Activated CD8-positive, alpha-beta T cell treated with anti-CD3 and anti-CD28 coated beads, Interleukin-2, amount 10 ng/mL, durations not matched to agents 7 days and 5 days (primary cell): ENCODE measurements around the gene ADTRP. TPM values are rescaled to one million over a fixed set of nuclear protein-coding genes. Genes with fewer than 3 reads are reported as not detected.

ENCODE experiments used
- ATAC-seq: fragments of 150-1000 bp; cut with Tn5 transposase; one replicate; pipeline ENCODE4 v1.10.0; 2021; ENCODE audit warnings: moderate library complexity
- CTCF ChIA-PET: fragments of 350-600 bp; sonication (Branson Sonifier 250); formaldehyde crosslinking; loops from one replicate; lab custom pipeline; 2021; ENCODE audit warnings: antibody characterized with exemption; lab: Charles Lee
- POLR2A ChIA-PET: fragments of 350-600 bp; sonication (Branson Sonifier 250); formaldehyde crosslinking; loops from one replicate; lab custom pipeline; 2021; ENCODE audit warnings: antibody characterized with exemption; lab: Charles Lee
- DNase-seq: peaks from one replicate; pipeline ENCODE4 v3.0.0-alpha.2; 2020
- H3K27ac Mint-ChIP-seq: one replicate; pipeline ENCODE4 v1.8.0; 2021; ENCODE audit warnings: mild to moderate bottlenecking, mixed read lengths
- H3K27me3 Mint-ChIP-seq: one replicate; pipeline ENCODE4 v1.8.0; 2021; ENCODE audit warnings: low read depth, mixed read lengths
- H3K36me3 Mint-ChIP-seq: one replicate; pipeline ENCODE4 v1.8.0; 2021; ENCODE audit warnings: low read depth, mixed read lengths
- H3K4me1 Mint-ChIP-seq: one replicate; pipeline ENCODE4 v1.8.0; 2021; ENCODE audit warnings: low read depth, mixed read lengths
- H3K4me3 Mint-ChIP-seq: one replicate; pipeline ENCODE4 v1.8.0; 2021; ENCODE audit warnings: mild to moderate bottlenecking, mixed read lengths
- H3K9me3 Mint-ChIP-seq: one replicate; pipeline ENCODE4 v1.8.0; 2022; ENCODE audit warnings: mixed read lengths; ENCODE audit not compliant: insufficient read depth
- total RNA-seq, 2 experiments: library from RNA; stranded (reverse); gene quantifications; one replicate each; pipeline ENCODE4 v1.2.3, GENCODE V29; 2021

ADTRP gene
- total RNA-seq, 2 experiments from 2014 or later: 0.63 to 0.68 TPM

- Mint-ChIP-seq H3K4me3 (no peak overlapping the region), H3K36me3 (no peaks in the 10 kb centered on the region), H3K4me1 (no peaks in the 10 kb centered on the region), H3K9me3 (no peaks in the 10 kb centered on the region), H3K27ac (no peak overlapping the region), H3K27me3 (no peaks in the 10 kb centered on the region)
- ATAC-seq (no peak), DNase-seq (no peak)
- CTCF ChIA-PET: no interaction called here
- POLR2A ChIA-PET: no interaction called here
Observed at GRCh38 chr6:11770546-11771466, 7.8 kb downstream of the ADTRP start.

DNA sequence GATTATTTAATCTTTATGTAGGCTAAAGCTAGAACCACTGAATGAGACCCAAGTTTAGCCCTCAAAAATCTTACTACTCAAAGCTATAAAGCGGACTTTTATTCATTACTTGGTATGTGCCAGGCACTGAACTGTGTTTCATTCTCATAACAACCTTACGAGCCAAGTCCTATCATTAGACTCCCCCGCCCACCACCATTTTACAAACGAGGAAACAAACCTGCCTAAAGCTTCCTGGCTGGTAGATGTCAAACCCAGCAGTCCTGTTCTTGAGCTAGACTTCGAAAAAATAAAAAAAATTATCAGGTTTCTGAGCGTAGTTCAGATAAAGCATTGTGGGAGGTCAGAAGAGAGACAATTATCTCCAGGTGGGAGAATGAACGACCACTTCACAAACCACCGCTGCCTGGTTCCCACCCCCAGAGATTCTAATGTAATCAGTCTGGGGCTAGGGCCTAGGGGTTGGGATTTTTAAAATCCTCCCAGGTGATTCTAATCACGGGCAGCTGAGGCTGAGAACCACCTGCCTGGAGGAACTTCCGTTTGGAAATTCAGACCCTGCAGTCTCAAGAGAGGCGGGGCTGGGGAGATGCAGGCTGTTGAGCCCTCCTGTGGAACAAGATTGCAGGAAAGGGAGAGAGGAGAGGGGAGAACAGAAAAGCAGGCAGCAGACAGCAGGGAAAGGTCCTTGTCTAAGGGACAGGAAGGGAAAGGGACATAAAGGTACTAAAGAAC, 8.6 kb downstream of the ADTRP start:
- Mint-ChIP-seq H3K9me3 (no peaks in the 10 kb centered on the region), H3K36me3 (no peaks in the 10 kb centered on the region), H3K27ac (no peak overlapping the region), H3K27me3 (no peaks in the 10 kb centered on the region), H3K4me3 (no peak overlapping the region), H3K4me1 (no peaks in the 10 kb centered on the region)
- ChIA-PET POLR2A (no interaction called here), CTCF (no interaction called here)
- DNase-seq (no peak), ATAC-seq (no peak)

DNA sequence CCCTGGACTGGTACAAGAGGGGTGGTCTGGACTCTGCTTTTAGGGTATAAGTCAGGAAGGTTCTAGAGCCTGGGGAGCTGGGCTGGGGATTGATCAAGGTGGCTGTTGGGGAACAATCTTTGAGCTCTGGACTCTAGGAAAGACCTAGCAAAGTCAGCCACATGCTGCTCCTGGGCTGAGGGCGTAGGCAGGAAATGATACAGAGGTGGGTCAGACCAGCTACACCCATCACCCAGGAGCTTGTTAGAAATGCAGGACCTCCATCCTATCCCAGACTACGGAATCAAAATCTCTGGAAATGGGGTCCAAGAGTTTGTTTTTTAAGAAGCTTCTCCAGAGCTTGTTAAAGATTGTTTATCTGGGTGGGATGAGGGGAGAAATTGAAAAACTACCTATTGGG, 9.4 kb downstream of the ADTRP start:
- ChIA-PET POLR2A (no interaction called here), CTCF (no interaction called here)
- Mint-ChIP-seq H3K9me3 (no peaks in the 10 kb centered on the region), H3K4me1 (no peaks in the 10 kb centered on the region), H3K27ac (no peak overlapping the region), H3K4me3 (no peak overlapping the region), H3K27me3 (no peaks in the 10 kb centered on the region), H3K36me3 (no peaks in the 10 kb centered on the region)
- no peak for ATAC-seq
- no peak for DNase-seq

- DNase-seq (no peak), ATAC-seq (no peak)
- ChIA-PET CTCF (interaction anchor here (1.4 kb wide), 1 partner anchor 20 kb away, joined by 3 read pairs; no protein-coding TSS in a partner anchor), POLR2A (no interaction called here)
- no peaks in the 10 kb centered on the region for H3K9me3 Mint-ChIP-seq
- H3K27ac Mint-ChIP-seq: no peak overlapping the region
- H3K4me3 Mint-ChIP-seq: no peak overlapping the region
- H3K36me3 Mint-ChIP-seq: no peaks in the 10 kb centered on the region
- H3K27me3 Mint-ChIP-seq: no peaks in the 10 kb centered on the region
- no peaks in the 10 kb centered on the region for H3K4me1 Mint-ChIP-seq
Observed at GRCh38 chr6:11767978-11768756, 10.4 kb downstream of the ADTRP start.

GRCh38 chr6:11767458-11767857, 11.1 kb downstream of the ADTRP start:
- ChIA-PET CTCF (interaction anchor here (1.4 kb wide), 1 partner anchor 19 kb away, joined by 3 read pairs; no protein-coding TSS in a partner anchor), POLR2A (no interaction called here)
- Mint-ChIP-seq H3K36me3 (no peaks in the 10 kb centered on the region), H3K27ac (no peak overlapping the region), H3K27me3 (no peaks in the 10 kb centered on the region), H3K9me3 (no peaks in the 10 kb centered on the region), H3K4me1 (no peaks in the 10 kb centered on the region), H3K4me3 (no peak overlapping the region)
- no peak for DNase-seq
- ATAC-seq: no peak

GRCh38 chr6:11766589-11767450, 11.8 kb downstream of the ADTRP start:
- ATAC-seq: no peak
- H3K27ac Mint-ChIP-seq: no peak overlapping the region
- CTCF ChIA-PET: interaction anchor here (1.4 kb wide), 1 partner anchor 18 kb away, joined by 3 read pairs; no protein-coding TSS in a partner anchor
- H3K27me3 Mint-ChIP-seq: no peaks in the 10 kb centered on the region
- no peaks in the 10 kb centered on the region for H3K36me3 Mint-ChIP-seq
- DNase-seq: no peak
- no peaks in the 10 kb centered on the region for H3K9me3 Mint-ChIP-seq
- H3K4me1 Mint-ChIP-seq: no peaks in the 10 kb centered on the region
- POLR2A ChIA-PET: no interaction called here
- H3K4me3 Mint-ChIP-seq: no peak overlapping the region

- CTCF ChIA-PET: no interaction called here
- no peaks in the 10 kb centered on the region for H3K4me1 Mint-ChIP-seq
Observed at GRCh38 chr6:11766043-11766442, 12.6 kb downstream of the ADTRP start.

GRCh38 chr6:11764250-11764604, 14.4 kb downstream of the ADTRP start:
- no peak for ATAC-seq
- ChIA-PET POLR2A (no interaction called here), CTCF (no interaction called here)
- Mint-ChIP-seq H3K4me3 (no peak overlapping the region), H3K4me1 (no peaks in the 10 kb centered on the region), H3K27ac (no peak overlapping the region), H3K27me3 (no peaks in the 10 kb centered on the region), H3K36me3 (no peaks in the 10 kb centered on the region), H3K9me3 (no peaks in the 10 kb centered on the region)
- no peak for DNase-seq

More at GRCh38 chr6:11766043-11766442, 12.6 kb downstream of the ADTRP start:
- POLR2A ChIA-PET: no interaction called here
- Mint-ChIP-seq H3K27me3 (no peaks in the 10 kb centered on the region), H3K27ac (no peak overlapping the region), H3K4me3 (no peak overlapping the region), H3K36me3 (no peaks in the 10 kb centered on the region), H3K9me3 (no peaks in the 10 kb centered on the region)
- DNase-seq (no peak), ATAC-seq (no peak)

- ChIA-PET POLR2A (interaction anchor here (0.6 kb wide), 1 partner anchor 1433 kb away, joined by 4 read pairs; no protein-coding TSS in a partner anchor), CTCF (no interaction called here)
- ATAC-seq: no peak
- H3K4me1 Mint-ChIP-seq: no peaks in the 10 kb centered on the region
- no peak for DNase-seq
- H3K4me3 Mint-ChIP-seq: no peak overlapping the region
- H3K27me3 Mint-ChIP-seq: no peaks in the 10 kb centered on the region
- H3K36me3 Mint-ChIP-seq: no peaks in the 10 kb centered on the region
- H3K27ac Mint-ChIP-seq: no peak overlapping the region
- no peaks in the 10 kb centered on the region for H3K9me3 Mint-ChIP-seq
Observed at GRCh38 chr6:11763460-11764249, 14.9 kb downstream of the ADTRP start.

- H3K27ac Mint-ChIP-seq: no peak overlapping the region
- no peaks in the 10 kb centered on the region for H3K9me3 Mint-ChIP-seq
- H3K4me1 Mint-ChIP-seq: no peaks in the 10 kb centered on the region
- H3K36me3 Mint-ChIP-seq: no peaks in the 10 kb centered on the region
- POLR2A ChIA-PET: interaction anchor here (0.6 kb wide), 1 partner anchor 1434 kb away, joined by 4 read pairs; no protein-coding TSS in a partner anchor
- CTCF ChIA-PET: no interaction called here
- no peaks in the 10 kb centered on the region for H3K27me3 Mint-ChIP-seq
- no peak for ATAC-seq
- no peak for DNase-seq
- no peak overlapping the region for H3K4me3 Mint-ChIP-seq
Observed at GRCh38 chr6:11762794-11763459, 15.7 kb downstream of the ADTRP start.
